GM18909 (cell line): ENCODE data around the gene CAV3.

Experiments used
- ATAC-seq: cut with Tn5 transposase; IDR thresholded peaks from one replicate; pipeline ENCODE4 v1.9.1; 2021; ENCODE audit warnings: mild to moderate bottlenecking; ENCODE audit not compliant: unreplicated experiment, poor library complexity

CAV3 gene

GRCh38 chr3:8780279-8780678 lies 46.7 kb downstream of the CAV3 start:
- no peak for ATAC-seq

- ATAC-seq, result no peak
Observed at GRCh38 chr3:8784676-8785435, 51.3 kb downstream of the CAV3 start.

- no peak for ATAC-seq
Observed at GRCh38 chr3:8790529-8790928, 56.9 kb downstream of the CAV3 start.

- no peak for ATAC-seq
Observed at GRCh38 chr3:8793242-8793641, 59.6 kb downstream of the CAV3 start.

GRCh38 chr3:8794247-8794646 lies 60.6 kb downstream of the CAV3 start:
- ATAC-seq, result no peak
